H1 (cell line): ENCODE data around the gene SFXN2.

Experiments used
- CHD1 ChIP-seq: IDR thresholded peaks from 2 replicates; pipeline ENCODE4 v1.6.1; 2012; ENCODE audit warnings: low read depth, low read length, improper control_type of control experiment
- CHD2 ChIP-seq: IDR thresholded peaks from 2 replicates; pipeline ENCODE4 v1.6.1; 2012; ENCODE audit warnings: low read length, improper control_type of control experiment
- EGR1 ChIP-seq: IDR thresholded peaks from 2 replicates; pipeline ENCODE4 v1.6.1; 2011; ENCODE audit warnings: low read depth, low read length, borderline replicate concordance
- KDM1A ChIP-seq: fragments of 200-600, 300-600 bp; sonication (generic); IDR thresholded peaks from 2 replicates; pipeline ENCODE4 v1.7.1; 2016; ENCODE audit warnings: mild to moderate bottlenecking, low read length, borderline replicate concordance
- NRF1 ChIP-seq: IDR thresholded peaks from 2 replicates; pipeline ENCODE4 v1.6.1; 2011; ENCODE audit warnings: mild to moderate bottlenecking, low read depth, low read length, improper control_type of control experiment
- POLR2A ChIP-seq, 2 experiments: IDR thresholded peaks; 1 replicate in 1 of 2; 2 replicates in 1 of 2; pipeline ENCODE4 v1.6.1; 2011; ENCODE audit warnings: low read depth in 2 of 2, low read length in 2 of 2, mild to moderate bottlenecking in 2 of 2; ENCODE audit errors: control extremely low read depth in 1 of 2
- SUZ12 ChIP-seq: fragments of 200-600 bp; sonication (generic); IDR thresholded peaks from 2 replicates; pipeline ENCODE4 v1.6.1; 2012; ENCODE audit warnings: mild to moderate bottlenecking, inconsistent platforms, low read length, moderate library complexity, mixed read lengths
- TAF7 ChIP-seq: optimal IDR thresholded peaks from 2 replicates; pipeline ENCODE3; 2011; ENCODE audit warnings: low read depth, mild to moderate bottlenecking, inconsistent platforms, low read length, moderate library complexity, borderline replicate concordance
- TF ChIP-seq, protein P1 (sequence below): fragments of 300-600 bp; sonication (generic); IDR thresholded peaks from 2 replicates; pipeline ENCODE4 v1.7.1; 2012; ENCODE audit warnings: low read length, moderate library complexity, mild to moderate bottlenecking, inconsistent platforms; ENCODE audit not compliant: insufficient replicate concordance
- TF ChIP-seq, protein P2 (sequence below), 3 experiments: IDR thresholded peaks; 1 replicate in 2 of 3; 2 replicates in 1 of 3; pipeline versions ENCODE4 v1.5.1 to v1.6.1; 2011; ENCODE audit warnings: low read length in 3 of 3, mild to moderate bottlenecking in 3 of 3, inconsistent platforms in 2 of 3, low read depth in 1 of 3, moderate library complexity in 1 of 3; ENCODE audit not compliant: insufficient read depth in 1 of 3; ENCODE audit errors: control extremely low read depth in 1 of 3

DNA sequence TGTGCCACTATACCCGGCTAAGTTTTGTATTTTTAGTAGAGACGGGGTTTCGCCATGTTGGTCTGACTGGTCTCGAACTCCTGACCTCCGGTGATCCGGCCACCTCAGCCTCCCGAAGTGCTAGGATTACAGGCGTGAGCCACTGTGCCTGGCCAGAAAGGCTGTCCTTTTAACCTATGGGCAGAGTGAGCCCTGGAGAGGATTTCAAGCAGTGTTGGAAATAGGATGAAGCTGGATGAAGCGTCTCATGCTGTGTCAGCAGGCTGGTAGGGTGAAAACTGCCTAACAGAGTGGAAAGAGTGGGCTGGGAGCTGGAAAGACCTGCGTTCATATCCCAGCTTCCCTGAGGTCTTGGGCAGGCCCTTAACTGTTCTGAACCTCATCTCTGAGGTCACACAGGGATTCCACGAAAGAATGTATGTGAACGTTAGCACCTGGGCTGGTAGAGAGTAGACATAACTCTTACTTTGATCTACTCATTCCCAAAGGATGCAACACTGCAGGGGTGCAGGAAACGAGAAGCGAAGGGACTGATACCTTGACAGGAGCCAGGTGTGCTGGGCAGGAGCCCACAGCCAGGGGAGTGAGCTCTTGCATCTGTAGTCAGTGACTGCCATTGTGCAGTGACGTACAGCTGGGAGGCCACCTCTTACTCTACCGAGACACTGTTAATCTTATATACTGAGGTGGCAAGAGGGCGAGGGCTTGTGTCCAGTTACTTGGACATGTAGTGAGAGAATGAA, 63.4 kb downstream of the SFXN2 start:
- TF ChIP-seq SUZ12 (no peak), CHD1 (no peak), NRF1 (no peak), POLR2A (IDR thresholded peaks at IDR 0.05; ENCODE audit: control extremely low read depth in 1 of 2, low read depth in 2 of 2, low read length in 2 of 2) (no peak), CHD2 (no peak), TAF7 (no peak), KDM1A (no peak), EGR1 (no peak)
- TF ChIP-seq, protein P1, sequence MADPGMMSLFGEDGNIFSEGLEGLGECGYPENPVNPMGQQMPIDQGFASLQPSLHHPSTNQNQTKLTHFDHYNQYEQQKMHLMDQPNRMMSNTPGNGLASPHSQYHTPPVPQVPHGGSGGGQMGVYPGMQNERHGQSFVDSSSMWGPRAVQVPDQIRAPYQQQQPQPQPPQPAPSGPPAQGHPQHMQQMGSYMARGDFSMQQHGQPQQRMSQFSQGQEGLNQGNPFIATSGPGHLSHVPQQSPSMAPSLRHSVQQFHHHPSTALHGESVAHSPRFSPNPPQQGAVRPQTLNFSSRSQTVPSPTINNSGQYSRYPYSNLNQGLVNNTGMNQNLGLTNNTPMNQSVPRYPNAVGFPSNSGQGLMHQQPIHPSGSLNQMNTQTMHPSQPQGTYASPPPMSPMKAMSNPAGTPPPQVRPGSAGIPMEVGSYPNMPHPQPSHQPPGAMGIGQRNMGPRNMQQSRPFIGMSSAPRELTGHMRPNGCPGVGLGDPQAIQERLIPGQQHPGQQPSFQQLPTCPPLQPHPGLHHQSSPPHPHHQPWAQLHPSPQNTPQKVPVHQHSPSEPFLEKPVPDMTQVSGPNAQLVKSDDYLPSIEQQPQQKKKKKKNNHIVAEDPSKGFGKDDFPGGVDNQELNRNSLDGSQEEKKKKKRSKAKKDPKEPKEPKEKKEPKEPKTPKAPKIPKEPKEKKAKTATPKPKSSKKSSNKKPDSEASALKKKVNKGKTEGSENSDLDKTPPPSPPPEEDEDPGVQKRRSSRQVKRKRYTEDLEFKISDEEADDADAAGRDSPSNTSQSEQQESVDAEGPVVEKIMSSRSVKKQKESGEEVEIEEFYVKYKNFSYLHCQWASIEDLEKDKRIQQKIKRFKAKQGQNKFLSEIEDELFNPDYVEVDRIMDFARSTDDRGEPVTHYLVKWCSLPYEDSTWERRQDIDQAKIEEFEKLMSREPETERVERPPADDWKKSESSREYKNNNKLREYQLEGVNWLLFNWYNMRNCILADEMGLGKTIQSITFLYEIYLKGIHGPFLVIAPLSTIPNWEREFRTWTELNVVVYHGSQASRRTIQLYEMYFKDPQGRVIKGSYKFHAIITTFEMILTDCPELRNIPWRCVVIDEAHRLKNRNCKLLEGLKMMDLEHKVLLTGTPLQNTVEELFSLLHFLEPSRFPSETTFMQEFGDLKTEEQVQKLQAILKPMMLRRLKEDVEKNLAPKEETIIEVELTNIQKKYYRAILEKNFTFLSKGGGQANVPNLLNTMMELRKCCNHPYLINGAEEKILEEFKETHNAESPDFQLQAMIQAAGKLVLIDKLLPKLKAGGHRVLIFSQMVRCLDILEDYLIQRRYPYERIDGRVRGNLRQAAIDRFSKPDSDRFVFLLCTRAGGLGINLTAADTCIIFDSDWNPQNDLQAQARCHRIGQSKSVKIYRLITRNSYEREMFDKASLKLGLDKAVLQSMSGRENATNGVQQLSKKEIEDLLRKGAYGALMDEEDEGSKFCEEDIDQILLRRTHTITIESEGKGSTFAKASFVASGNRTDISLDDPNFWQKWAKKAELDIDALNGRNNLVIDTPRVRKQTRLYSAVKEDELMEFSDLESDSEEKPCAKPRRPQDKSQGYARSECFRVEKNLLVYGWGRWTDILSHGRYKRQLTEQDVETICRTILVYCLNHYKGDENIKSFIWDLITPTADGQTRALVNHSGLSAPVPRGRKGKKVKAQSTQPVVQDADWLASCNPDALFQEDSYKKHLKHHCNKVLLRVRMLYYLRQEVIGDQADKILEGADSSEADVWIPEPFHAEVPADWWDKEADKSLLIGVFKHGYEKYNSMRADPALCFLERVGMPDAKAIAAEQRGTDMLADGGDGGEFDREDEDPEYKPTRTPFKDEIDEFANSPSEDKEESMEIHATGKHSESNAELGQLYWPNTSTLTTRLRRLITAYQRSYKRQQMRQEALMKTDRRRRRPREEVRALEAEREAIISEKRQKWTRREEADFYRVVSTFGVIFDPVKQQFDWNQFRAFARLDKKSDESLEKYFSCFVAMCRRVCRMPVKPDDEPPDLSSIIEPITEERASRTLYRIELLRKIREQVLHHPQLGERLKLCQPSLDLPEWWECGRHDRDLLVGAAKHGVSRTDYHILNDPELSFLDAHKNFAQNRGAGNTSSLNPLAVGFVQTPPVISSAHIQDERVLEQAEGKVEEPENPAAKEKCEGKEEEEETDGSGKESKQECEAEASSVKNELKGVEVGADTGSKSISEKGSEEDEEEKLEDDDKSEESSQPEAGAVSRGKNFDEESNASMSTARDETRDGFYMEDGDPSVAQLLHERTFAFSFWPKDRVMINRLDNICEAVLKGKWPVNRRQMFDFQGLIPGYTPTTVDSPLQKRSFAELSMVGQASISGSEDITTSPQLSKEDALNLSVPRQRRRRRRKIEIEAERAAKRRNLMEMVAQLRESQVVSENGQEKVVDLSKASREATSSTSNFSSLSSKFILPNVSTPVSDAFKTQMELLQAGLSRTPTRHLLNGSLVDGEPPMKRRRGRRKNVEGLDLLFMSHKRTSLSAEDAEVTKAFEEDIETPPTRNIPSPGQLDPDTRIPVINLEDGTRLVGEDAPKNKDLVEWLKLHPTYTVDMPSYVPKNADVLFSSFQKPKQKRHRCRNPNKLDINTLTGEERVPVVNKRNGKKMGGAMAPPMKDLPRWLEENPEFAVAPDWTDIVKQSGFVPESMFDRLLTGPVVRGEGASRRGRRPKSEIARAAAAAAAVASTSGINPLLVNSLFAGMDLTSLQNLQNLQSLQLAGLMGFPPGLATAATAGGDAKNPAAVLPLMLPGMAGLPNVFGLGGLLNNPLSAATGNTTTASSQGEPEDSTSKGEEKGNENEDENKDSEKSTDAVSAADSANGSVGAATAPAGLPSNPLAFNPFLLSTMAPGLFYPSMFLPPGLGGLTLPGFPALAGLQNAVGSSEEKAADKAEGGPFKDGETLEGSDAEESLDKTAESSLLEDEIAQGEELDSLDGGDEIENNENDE = no peak
- TF ChIP-seq, protein P2, sequence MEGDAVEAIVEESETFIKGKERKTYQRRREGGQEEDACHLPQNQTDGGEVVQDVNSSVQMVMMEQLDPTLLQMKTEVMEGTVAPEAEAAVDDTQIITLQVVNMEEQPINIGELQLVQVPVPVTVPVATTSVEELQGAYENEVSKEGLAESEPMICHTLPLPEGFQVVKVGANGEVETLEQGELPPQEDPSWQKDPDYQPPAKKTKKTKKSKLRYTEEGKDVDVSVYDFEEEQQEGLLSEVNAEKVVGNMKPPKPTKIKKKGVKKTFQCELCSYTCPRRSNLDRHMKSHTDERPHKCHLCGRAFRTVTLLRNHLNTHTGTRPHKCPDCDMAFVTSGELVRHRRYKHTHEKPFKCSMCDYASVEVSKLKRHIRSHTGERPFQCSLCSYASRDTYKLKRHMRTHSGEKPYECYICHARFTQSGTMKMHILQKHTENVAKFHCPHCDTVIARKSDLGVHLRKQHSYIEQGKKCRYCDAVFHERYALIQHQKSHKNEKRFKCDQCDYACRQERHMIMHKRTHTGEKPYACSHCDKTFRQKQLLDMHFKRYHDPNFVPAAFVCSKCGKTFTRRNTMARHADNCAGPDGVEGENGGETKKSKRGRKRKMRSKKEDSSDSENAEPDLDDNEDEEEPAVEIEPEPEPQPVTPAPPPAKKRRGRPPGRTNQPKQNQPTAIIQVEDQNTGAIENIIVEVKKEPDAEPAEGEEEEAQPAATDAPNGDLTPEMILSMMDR (IDR thresholded peaks at IDR 0.05; ENCODE audit: control extremely low read depth in 1 of 3, insufficient read depth in 1 of 3, low read depth in 1 of 3, low read length in 3 of 3) = no peak
